Endothelial cell of umbilical vein (primary cell): ENCODE results near the gene SPAG16.

Experiments used
- CTCF ChIP-seq, 2 donors: IDR thresholded peaks; 1 replicate in 1 of 2; 2 replicates in 1 of 2; pipeline ENCODE4 v1.5.1; 2011; ENCODE audit warnings: low read length in 2 of 2, mild to moderate bottlenecking in 2 of 2, moderate library complexity in 2 of 2, control low read depth in 1 of 2, inconsistent platforms in 1 of 2, low read depth in 1 of 2; ENCODE audit not compliant: insufficient read depth in 1 of 2; ENCODE audit errors: extremely low read depth in 1 of 2
- FOS ChIP-seq: IDR thresholded peaks from 2 replicates; pipeline ENCODE4 v1.6.1; 2011; ENCODE audit warnings: mild to moderate bottlenecking, low read length, moderate library complexity, borderline replicate concordance; ENCODE audit not compliant: insufficient read depth
- MAX ChIP-seq: IDR thresholded peaks from 2 replicates; pipeline ENCODE4 v1.6.1; 2011; ENCODE audit not compliant: insufficient read depth, insufficient read length
- MYC ChIP-seq: IDR thresholded peaks from one replicate; pipeline ENCODE4 v1.6.1; 2011; ENCODE audit warnings: mild to moderate bottlenecking, low read depth, low read length
- POLR2A ChIP-seq: IDR thresholded peaks from 2 replicates; pipeline ENCODE4 v1.6.1; 2012; ENCODE audit warnings: low read depth, mild to moderate bottlenecking, control low read depth, low read length
- POLR2AphosphoS5 ChIP-seq: IDR thresholded peaks from 2 replicates; pipeline ENCODE4 v1.6.1; 2012; ENCODE audit warnings: low read depth, mild to moderate bottlenecking, control low read depth, low read length, moderate library complexity; ENCODE audit not compliant: insufficient read depth

GRCh38 chr2:214050731-214051130 is 766.5 kb downstream of the SPAG16 start:
- no peak for TF ChIP-seq CTCF (IDR thresholded peaks at IDR 0.05; ENCODE audit: extremely low read depth in 1 of 2, insufficient read depth in 1 of 2, low read depth in 1 of 2, low read length in 2 of 2)
- TF ChIP-seq POLR2A = no peak
- no peak for TF ChIP-seq POLR2AphosphoS5
- TF ChIP-seq MAX = no peak
- TF ChIP-seq FOS = no peak
- no peak for TF ChIP-seq MYC
